SK-N-SH (cell line): ENCODE results near the gene MAN1B1.

Source experiments
- CHD2 ChIP-seq: fragments of 150-350 bp; IDR thresholded peaks from 2 replicates; pipeline ENCODE4 v1.6.1; 2018; ENCODE audit warnings: low read length; ENCODE audit not compliant: partially characterized antibody
- ELF1 ChIP-seq: IDR thresholded peaks from 2 replicates; pipeline ENCODE4 v1.4.0; 2012
- EP300 ChIP-seq, 2 experiments: IDR thresholded peaks; 2 replicates each; pipeline versions ENCODE4 v1.4.0 to v1.6.1; 2012; ENCODE audit warnings: borderline replicate concordance in 1 of 2, low read depth in 1 of 2, low read length in 1 of 2
- POLR2AphosphoS5 ChIP-seq: IDR thresholded peaks from 2 replicates; pipeline ENCODE4 v1.6.1; 2012; ENCODE audit warnings: low read depth, low read length
- RAD21 ChIP-seq: IDR thresholded peaks from 2 replicates; pipeline ENCODE4 v1.6.1; 2012; ENCODE audit warnings: mild to moderate bottlenecking, low read length
- REST ChIP-seq: IDR thresholded peaks from 2 replicates; pipeline ENCODE4 v1.6.1; 2012; ENCODE audit warnings: mild to moderate bottlenecking, low read depth, low read length, moderate library complexity
- TEAD4 ChIP-seq: IDR thresholded peaks from 2 replicates; pipeline ENCODE4 v1.4.0; 2012; ENCODE audit warnings: mild to moderate bottlenecking, borderline replicate concordance; ENCODE audit not compliant: insufficient read depth
- USF2 ChIP-seq: fragments of 150-350 bp; IDR thresholded peaks from 2 replicates; pipeline ENCODE4 v1.6.1; 2017; ENCODE audit warnings: antibody characterized with exemption, low read length, low read depth, borderline replicate concordance
- TF ChIP-seq, protein P1 (sequence below): fragments of 200-600 bp; sonication (generic); IDR thresholded peaks from 2 replicates; pipeline ENCODE4 v1.6.1; 2017; ENCODE audit warnings: antibody characterized with exemption, mild to moderate bottlenecking, moderate library complexity

DNA sequence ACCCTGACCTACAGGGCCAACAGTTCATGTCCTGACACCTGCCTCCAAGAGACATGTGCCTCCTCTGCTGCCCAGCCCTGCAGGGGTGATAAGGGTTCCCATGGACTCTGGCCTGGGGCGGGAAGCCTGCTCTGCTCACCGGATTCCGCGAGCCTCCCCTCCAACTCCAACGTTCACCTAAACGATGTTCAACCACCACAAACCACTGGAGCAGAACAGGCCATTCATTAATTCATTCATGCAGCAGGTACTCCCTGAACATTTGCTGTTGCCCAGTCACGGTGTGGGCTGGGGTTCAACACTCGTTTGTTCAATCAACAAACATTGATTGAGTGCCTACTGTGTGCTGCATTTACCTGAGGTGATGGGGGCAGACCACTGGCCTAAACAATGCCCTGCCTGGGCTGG lies 12.8 kb upstream of the MAN1B1 start:
- TF ChIP-seq POLR2AphosphoS5 = no peak
- TF ChIP-seq, protein P1, sequence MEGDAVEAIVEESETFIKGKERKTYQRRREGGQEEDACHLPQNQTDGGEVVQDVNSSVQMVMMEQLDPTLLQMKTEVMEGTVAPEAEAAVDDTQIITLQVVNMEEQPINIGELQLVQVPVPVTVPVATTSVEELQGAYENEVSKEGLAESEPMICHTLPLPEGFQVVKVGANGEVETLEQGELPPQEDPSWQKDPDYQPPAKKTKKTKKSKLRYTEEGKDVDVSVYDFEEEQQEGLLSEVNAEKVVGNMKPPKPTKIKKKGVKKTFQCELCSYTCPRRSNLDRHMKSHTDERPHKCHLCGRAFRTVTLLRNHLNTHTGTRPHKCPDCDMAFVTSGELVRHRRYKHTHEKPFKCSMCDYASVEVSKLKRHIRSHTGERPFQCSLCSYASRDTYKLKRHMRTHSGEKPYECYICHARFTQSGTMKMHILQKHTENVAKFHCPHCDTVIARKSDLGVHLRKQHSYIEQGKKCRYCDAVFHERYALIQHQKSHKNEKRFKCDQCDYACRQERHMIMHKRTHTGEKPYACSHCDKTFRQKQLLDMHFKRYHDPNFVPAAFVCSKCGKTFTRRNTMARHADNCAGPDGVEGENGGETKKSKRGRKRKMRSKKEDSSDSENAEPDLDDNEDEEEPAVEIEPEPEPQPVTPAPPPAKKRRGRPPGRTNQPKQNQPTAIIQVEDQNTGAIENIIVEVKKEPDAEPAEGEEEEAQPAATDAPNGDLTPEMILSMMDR = no peak
- TF ChIP-seq REST = no peak
- TF ChIP-seq RAD21 = no peak
- TF ChIP-seq TEAD4 = no peak
- no peak for TF ChIP-seq CHD2
- no peak for TF ChIP-seq USF2
- TF ChIP-seq ELF1 = no peak
- TF ChIP-seq EP300 (IDR thresholded peaks at IDR 0.05; ENCODE audit: borderline replicate concordance in 1 of 2, low read depth in 1 of 2, low read length in 1 of 2) = no peak
